DMS53 treated with DMSO at 0.1 percent for 48 hours (cell line): ENCODE results near the gene C5orf34.
"Not testable (repeated sequence)": the region's sequence is repeated elsewhere in the genome, so short reads cannot be mapped to it uniquely, and the experiment has no call there.

Experiments used
- DNase-seq: peaks from one replicate; lab custom pipeline; 2025; ENCODE audit not compliant: unreplicated experiment; lab: John Stamatoyannopoulos, UW

Gene C5orf34, protein sequence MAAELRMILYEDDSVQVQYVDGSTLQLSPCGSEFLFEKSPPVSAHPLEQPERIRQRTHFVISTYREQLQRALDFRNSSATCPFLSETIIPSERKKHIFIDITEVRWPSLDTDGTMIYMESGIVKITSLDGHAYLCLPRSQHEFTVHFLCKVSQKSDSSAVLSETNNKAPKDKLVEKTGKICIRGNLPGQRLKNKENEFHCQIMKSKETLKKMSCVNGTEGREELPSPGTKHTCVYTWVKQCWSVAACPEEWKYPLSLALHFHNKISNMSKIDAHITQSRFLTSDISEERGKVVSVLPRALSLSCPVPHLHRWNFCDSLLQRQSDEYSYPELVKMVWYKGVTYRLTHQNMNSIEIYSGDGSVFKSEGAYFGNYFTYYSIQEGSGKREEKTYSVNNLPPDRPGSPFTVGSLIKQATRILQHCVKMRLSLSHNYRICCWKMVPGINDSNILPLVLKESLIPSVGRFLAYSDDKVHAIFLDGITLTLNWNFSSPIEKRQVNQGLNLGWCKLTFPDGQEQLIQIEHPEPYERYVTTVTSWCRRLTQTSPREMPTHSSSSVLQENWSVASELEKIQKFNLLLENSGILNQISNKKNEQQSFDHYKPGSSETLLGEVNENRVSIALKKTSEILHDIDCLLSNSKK

DNA sequence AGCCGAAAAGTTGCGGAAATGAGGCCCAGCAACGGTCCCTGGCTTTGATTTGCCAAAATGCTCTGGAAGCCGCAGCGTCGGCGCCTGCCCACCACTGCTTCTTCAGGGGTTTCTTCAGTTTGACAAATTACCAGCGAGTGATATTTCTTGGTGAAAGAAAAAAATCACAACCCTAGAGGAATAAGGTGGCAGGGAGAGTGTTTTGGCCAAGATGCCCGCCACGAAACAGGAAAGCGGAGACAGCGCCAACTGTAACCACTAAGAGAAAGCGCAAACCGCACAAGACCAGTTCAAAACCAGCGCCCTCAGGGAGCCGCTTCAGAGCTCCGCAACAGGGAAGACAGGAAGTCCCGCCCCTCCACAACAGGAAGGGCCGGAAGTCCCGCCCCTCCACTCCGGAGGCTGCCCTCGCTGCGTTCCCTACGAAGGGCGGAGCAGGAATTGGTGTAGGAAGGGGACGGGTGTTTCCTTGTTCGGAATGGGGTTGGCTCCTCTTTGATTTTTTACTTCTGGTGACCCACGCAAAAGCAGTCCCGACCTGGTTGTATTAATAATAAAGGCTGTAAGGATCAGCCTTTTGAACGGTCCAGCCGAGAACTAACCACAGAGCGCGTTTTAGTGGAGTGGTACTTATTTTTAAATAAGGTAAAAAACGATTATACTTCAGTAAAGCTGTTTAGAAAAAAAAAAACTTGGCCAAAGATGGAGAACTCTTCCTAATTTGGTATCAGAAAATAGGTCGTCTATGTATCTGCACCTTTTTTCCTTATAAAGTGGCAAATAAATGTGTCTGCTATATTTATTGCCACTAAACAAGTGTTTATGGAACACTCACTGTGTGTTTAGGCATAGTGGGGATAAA is at the start of gene C5orf34:
Gene C5orf34 (minus strand): TSS at position 333 of the 862 bp plus-strand sequence. CDS start 5,809 bp downstream, outside the sequence.
- peak; percentile 80 for DNase-seq

DNA sequence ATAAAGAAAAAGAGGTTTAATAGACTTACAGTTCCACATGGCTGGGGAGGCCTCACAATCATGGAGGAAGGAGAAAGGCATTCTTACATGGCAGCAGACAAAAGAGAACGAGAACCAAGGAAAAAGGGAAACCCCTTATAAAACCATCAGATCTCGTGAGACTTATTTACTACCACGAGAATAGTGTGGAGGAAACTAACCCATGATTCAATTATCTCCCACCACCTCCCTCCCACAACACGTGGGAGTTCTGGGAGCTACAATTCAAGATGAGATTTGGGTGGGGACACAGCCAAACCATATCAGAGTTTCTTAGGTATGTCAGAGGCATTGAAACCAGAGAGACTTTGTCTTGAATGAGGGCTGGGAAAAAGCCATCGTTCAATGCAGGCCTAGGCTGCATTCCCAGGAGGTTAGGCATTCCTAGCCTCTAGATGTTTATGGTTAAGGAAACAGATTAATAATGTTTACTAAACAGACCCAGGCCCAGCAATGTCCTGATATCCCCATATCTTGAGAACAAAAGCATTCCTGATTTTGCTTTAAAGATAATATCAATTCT is 49.4 kb upstream of the C5orf34 start:
- no peak for DNase-seq

DNA sequence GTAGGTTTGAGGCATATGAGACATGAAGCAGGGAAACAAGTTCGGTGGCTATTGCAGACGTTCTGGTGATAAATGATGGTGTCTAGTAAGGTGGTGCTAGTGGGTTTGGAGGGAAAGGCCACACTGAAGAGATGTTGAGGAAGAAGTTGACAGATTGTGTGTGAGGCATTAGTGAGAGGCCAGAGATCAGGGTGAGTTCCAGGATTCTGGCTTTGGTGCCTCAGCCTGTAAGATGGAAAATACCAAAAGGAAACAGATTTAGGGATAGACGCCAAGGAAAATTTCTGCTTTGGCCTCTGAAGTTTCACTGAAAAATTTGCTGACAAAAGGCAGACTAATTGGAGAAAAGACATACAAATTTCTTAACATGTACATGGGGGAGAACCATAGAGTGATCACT is 48.4 kb upstream of the C5orf34 start:
- no peak for DNase-seq

DNA sequence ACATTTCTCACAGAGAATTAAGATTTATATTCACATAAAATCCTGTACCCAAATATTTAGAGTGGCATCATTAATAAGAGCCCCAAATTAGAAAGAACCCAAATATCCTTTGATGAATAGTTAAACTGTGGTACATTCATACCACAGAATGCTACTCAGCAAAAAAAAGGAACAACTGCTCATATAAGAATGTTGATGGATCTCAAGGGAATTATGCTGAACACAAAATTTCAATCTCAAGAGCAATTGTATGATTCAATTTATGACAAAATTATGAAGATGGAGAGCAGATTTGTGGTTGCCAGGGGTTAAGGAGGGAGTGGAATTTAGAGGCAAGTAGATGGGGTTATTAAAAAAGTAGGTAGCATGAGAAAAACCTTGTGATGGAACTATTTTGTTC is 46.4 kb upstream of the C5orf34 start:
- DNase-seq, result no peak

DNA sequence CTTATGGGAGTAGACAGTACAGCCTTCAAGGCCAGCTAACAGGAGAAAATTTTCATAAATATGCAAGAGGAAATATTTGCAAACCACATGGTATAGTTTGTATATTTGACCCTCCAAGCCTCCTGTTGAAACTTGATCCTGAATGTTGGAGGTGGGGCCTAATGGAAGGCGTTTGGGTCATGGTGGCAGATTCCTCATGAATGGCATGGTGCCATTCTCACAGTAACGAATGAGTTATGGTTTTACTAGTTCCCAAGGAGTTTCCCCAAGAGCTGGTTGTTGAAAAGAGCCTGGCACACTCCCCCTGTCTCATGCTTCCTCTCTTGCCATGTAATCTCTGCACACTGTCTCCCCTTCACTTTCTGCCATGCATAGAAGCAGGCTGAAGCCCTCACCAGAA is 45.2 kb upstream of the C5orf34 start:
- no peak for DNase-seq

DNA sequence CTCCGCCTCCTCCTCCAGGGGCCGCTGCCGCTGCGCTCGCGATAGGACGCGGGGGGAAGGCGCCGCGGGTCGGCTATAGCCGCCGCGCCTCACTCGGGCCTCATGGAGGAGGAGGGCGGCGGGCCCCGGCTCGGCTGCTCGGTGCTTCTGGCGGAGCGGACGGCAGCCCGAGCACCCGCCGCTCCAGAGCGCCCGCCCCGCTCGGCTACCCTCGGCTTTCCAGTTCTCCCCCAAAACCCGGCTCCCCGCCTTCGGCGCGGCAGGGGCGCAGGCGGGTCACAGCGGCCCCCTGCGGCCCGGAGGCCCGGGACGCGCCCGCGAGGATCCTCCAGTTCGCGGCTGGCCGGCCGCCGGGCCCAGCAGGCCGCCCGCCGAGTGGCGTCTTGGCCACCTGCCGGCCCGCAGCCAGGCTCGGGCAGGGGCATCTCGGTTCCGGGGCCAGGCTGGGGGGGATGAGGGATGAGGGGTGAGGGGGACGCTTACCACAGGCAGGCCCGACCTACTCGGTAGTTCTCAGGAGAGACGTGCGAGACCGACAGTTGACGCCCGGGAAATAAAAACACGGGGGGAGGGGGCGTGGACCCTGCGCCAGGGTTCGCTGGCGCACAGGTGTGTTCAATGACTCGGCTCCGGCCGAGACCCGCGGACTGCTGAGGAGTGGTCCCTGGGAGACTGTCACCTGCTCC is 42.1 kb upstream of the C5orf34 start, which contains the start of gene PAIP1:
Gene PAIP1 (minus strand): TSS at position 221 of the 686 bp plus-strand sequence. CDS start 231 bp downstream, outside the sequence.
- peak; percentile 74 for DNase-seq

DNA sequence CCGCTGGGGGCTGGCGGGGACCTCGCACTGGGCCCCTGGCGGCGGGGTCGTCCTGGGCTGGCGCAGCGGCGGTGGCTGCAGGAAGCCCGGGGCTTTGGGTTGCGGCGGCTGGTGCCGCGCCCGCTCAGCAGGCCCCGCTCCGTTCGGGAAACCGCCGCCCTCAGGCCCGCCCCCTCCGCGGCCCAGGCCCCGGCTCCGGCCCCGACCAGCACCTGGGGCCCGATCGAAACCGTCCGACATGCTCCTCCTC is 41.6 kb upstream of the C5orf34 start:
- DNase-seq, result not testable (repeated sequence)

DNA sequence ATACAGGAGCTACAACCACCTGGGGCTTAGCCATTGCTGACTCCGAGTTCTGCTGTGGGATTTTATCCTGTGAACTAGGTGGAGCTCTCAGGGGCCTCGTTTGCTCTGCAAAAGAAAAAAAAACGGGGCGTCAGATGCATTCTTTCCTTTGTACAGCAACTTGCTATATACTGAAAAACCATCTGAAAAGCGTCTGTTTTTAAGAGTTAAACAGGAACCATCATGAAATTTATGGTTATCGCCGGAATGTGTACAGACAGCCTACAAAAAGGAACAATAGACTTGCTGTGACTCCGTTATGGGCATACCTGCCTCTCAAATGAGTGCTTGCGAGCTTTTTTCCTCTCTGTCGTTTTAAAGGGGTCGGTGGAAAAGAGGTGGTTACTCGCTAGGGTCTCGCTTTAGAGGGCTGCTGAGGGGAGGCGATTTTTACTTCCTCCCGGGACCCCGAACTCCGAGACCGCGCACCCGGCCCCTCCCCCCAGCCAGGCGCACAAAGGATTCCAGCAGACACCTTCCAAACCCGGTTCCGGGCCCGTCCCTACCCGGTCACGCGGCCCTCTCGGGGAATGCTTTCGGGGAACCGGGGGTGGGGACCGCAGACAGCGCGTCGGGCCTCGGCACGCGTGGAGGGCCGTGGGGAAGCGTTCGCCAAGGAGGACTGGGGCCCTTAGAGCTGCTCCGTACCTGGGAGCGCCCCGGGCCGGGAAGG is 41.1 kb upstream of the C5orf34 start:
- no peak for DNase-seq

DNA sequence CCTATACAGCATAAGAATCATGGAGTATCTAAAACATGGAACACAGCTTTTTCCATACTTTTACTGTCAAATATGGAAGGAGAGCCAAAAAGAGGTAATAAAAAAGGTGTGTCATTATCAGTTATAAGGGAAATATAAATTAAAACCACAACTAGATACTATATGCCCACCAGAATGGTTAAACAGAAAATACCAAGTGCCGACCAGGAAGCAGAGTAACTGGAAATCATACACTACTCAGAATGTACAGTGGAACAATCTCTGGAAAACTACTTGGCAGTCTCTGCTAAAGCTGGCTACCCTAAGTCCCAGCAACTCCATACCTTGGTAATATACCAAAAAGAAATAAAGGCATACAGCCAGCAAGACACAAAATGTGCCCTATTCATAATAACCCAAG is 39.5 kb upstream of the C5orf34 start:
- DNase-seq, result no peak

DNA sequence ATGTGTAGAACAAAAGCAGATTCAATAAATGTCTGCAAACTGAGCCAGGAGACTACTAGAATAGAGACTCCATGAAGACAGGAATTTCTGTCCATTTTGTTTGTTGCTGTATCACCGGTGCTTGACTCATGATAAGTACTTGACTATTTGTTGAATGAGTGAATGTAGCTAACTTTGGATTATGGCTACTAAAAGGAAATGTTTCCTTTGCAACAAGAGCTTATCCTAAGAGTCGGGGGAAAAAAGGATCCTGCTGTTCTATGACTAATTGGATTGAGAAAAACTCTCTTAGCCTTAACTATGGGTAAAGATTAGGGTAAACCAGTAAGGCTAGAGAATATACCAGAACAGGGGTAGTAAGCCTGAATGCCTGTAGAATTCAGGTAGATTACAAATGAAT is 38.4 kb upstream of the C5orf34 start:
- peak; percentile 4 for DNase-seq

DNA sequence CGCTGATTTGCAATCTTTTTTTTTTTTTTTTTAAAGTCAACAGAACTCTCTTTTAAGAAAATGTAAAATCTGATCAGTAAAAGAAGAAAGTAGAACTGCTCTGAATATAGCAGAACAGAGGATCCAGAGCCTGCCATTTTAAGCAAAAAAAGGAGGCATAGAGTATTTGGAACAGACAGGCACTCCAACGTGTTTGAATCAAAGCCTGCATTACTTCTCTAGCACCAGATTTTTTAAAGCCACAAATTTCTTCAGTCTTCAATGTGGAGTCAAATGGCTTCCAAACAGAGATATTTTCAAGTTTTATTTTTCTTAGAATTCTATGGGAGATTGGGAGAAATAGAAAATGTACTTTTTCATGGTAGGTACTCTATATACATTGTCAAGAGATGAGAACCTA is 36.8 kb upstream of the C5orf34 start:
- DNase-seq, result no peak

DNA sequence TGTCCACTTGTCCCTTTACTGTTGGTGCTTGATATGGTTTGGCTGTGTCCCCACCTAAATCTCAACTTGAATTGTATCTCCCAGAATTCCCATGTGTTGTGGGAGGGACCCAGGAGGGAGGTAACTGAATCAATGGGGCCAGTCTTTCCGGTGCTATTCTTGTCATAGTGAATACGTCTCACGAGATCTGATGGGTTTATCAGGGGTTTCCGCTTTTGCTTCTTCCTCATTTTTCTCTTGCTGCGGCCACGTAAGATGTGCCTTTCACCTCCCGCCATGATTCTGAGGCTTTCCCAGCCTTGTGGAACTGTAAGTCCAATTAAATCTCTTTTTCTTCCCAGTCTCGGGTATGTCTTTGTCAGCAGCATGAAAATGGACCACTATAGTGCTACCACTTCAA is 34.3 kb upstream of the C5orf34 start:
- not testable (repeated sequence) for DNase-seq

DNA sequence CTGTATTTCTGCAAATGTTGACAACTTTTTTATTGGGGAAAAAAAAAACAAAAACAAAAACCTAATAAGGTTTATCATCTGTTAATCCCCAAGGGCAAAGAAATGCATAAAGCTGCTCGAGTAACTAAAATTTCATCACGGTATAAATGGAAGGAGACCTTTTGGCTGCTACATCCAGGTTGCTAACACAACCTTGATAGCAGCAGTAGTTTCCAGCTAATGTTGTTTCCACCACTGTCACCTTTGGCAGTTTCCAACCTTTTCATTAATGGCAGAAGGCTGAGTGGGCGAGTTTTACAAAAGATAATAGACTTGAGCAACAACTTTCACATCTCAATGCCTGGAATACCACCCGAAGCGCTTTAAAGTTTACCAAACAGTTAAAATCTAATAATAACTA is 33.4 kb upstream of the C5orf34 start:
- no peak for DNase-seq

DNA sequence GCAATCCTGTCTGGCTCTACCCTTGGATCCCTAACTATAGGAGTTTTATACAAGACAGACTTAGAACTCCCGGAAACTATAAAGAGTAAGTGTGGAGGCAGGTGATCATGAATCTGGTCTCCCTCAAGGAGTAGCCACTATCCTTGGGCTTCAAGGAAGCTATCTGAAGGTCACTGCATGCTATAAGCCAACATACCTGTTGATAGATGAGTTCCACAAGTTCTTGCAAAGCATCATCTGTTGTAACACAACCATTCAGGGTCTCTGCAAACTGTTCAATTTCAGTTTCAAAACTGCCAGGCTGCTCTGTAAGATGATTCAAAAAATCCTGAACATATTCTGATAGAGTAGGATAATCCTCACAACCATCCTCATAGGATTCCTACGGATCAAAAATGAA is 32.6 kb upstream of the C5orf34 start:
- DNase-seq, result no peak

DNA sequence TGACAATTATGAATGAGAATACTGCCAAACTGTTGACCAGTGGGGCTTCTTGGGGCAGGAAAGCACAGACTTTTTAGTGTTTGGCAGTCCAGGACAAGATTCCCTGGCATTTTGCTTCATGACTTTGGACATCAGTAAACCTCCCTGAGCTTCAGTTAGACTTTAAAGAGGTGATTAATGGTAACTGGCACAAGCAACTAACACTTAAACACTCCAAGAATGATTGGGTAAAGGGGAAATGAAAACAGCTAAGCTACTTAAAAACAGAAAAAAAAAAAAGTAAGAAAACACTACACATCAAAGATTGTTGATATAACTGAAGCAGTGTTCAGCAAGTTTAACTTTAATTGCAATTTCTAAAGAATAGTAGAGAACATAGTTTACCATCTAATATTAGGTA is 28.5 kb upstream of the C5orf34 start:
- no peak for DNase-seq

DNA sequence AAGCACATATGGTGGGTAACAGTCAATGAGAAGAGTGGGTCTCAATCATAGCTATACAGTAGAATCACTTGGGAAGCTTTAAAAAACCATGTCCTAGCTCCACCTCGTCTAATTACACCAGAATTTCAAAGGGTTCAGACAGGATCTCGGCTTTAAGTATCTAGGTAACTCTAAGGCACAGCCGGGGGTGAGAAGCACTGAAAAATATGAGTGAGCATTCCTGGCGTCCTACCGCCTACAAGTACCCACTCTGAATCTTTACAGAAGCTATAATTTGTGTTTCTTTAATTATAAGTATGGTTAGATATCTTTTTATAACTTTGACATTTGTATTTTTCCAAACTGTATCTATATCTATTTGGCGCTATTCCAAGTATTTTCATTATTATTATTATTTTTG is 25.8 kb upstream of the C5orf34 start:
- no peak for DNase-seq

DNA sequence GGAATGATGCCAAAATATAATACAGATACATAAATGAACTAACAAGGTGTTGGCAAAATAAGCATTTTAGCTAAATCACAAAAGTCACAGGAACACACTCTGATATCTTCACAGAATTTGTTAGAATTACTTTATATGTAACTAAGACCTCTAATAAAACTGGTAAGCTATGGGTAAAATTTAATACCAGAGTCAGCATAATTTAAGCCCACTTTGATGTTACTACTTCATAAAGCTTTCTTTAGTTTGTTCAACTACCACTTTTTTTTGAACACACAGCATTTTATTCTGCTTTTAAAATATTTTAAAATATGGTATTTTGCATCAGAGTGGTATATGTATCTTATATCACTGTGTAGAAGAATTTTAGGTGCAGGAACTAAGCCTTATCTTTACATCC is 22.0 kb upstream of the C5orf34 start:
- DNase-seq, result no peak

DNA sequence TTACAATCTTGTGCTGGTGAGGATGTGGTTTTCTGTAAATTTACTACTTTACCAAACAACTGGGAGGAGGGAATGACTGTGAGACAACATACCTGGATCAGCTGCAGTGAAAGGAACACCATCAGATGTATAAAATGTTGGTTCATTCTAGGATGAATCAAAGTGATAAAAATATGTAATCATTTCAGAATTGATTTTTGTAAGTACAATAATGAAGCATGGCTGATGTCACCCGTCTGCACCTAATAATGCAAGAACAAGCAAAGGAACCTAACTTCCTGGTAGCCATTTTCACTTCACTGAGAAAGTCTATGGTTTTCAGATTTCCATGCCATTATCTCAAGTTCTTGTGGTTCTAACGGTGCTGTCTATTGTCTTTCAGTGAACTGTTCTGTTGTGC is 18.7 kb upstream of the C5orf34 start:
- DNase-seq, result no peak

DNA sequence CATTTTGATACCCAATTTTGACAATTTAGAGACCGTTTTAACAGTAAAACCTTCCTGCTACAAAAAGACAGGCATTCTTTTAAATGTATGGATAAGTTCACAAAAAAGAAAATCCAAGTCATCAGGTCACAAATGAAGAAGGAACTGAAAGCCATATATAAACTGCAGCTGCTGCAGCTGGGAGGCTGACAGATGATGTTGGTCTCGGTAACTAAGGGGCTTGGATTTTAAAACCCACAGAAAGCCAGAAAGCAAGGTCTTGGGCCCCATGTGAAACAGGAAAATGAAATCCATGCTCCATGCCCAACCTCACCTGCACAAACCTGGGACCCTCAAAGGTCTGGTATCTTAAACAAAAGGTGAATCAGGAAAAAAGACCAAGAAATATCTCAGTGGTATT is 15.7 kb upstream of the C5orf34 start:
- DNase-seq, result no peak

DNA sequence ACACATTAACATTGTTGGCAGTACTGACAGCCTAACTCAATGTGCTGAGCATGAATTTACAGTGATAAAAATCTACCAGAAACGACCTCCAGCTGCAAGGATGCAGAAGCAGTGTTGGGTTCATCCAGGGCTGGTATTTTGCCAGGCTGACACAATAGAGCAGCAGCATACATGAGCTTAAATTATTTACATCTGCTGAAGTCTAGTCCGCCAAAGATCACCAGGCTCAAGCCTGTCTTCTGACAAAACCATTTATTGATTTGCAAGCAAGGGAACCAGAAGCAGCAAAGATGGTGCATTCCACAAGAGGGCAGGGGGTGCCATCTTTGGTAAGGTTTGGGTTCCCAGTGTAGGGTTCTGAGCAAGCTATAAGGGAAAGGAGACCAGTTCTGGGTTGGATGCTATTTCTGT is 8.7 kb upstream of the C5orf34 start:
- DNase-seq, result no peak
